ENCODE data around the gene ADAMTSL1.

The ADAMTSL1 gene

DNA sequence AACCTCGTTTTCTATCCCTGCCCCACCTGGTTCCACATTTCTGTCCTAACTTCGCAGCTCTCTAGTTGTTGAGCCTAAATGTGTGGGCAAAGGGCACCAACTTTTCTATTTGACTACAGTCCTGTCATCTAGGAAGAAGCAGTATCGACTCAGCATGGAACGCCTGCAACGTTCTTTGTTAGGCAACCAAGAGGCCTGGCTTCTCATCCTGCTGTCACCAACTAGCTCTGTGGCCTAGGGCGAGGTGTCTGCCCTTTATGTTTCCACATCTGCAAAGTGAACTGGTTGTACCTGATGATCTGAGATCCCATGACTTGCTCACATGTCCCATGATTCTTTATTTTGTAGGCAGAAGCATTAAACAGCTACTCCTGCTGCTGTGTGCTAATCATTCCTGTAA is 248.9 kb downstream of the ADAMTSL1 start:
- no peak for DNase-seq (ENCODE audit: low spot score)
- ChIA-PET POLR2A (ENCODE audit: low non-redundant PET) (no interaction called here), CTCF (interaction anchor here (1.0 kb wide), 1 partner anchor 11 kb away, joined by 4 read pairs; no protein-coding TSS in a partner anchor)
- TF ChIP-seq, protein P1, sequence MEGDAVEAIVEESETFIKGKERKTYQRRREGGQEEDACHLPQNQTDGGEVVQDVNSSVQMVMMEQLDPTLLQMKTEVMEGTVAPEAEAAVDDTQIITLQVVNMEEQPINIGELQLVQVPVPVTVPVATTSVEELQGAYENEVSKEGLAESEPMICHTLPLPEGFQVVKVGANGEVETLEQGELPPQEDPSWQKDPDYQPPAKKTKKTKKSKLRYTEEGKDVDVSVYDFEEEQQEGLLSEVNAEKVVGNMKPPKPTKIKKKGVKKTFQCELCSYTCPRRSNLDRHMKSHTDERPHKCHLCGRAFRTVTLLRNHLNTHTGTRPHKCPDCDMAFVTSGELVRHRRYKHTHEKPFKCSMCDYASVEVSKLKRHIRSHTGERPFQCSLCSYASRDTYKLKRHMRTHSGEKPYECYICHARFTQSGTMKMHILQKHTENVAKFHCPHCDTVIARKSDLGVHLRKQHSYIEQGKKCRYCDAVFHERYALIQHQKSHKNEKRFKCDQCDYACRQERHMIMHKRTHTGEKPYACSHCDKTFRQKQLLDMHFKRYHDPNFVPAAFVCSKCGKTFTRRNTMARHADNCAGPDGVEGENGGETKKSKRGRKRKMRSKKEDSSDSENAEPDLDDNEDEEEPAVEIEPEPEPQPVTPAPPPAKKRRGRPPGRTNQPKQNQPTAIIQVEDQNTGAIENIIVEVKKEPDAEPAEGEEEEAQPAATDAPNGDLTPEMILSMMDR (conservative IDR thresholded peaks at IDR 0.05; ENCODE audit: low read depth): no peak
- H3K27ac ChIP-seq: no peak overlapping the region

GRCh38 chr9:18723366-18723765 is 249.4 kb downstream of the ADAMTSL1 start:
- TF ChIP-seq, protein P1 (conservative IDR thresholded peaks at IDR 0.05; ENCODE audit: low read depth): no peak
- DNase-seq (ENCODE audit: low spot score): no peak
- CTCF ChIA-PET: interaction anchor here (1.0 kb wide), 1 partner anchor 11 kb away, joined by 4 read pairs; no protein-coding TSS in a partner anchor

DNA sequence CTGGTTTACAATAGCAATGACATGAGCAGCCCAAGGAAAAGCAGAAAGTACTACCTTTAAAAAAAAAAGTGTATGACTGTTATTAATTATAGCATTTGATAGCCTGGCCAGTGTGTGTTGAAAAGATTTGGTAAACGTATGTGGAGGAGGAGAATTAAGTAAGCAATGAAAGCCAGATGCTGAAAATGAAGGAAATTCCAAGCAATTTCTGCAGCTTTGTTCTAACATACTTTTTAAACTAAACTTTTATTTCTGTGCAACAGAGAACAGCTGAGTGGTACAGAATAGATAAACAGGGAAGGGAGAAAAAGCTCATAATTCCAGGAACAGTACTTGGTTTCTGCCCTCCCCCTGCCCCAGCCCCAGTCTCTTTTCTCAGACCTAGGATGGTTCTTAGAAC is 252.6 kb downstream of the ADAMTSL1 start:
- no peak for DNase-seq (ENCODE audit: low spot score)
- TF ChIP-seq, protein P1 (conservative IDR thresholded peaks at IDR 0.05; ENCODE audit: low read depth): no peak
- no peak overlapping the region for H3K27ac ChIP-seq
- ChIA-PET POLR2A (ENCODE audit: low non-redundant PET) (no interaction called here), CTCF (no interaction called here)

More at GRCh38 chr9:18723366-18723765, 249.4 kb downstream of the ADAMTSL1 start:
- POLR2A ChIA-PET (ENCODE audit: low non-redundant PET): no interaction called here
- H3K27ac ChIP-seq: no peak overlapping the region

DNA sequence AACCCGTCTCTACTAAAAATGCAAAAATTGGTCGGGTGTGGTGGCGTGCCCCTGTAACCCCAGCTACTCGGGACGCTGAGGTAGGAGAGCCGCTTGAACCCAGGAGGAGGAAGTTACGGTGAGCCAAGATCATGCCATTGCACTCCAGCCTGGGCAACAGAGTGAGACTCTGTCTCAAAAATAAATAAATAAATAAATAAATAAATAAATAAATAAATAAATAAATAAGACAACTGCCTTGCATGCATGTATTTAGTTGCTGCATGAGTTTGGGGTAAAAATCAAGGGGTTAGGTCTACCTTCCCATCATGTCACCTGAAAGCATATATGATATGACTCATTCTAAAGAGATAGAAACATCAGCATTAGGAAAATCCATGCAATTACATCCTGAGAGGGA is 254.0 kb downstream of the ADAMTSL1 start:
- CTCF ChIA-PET: no interaction called here
- POLR2A ChIA-PET (ENCODE audit: low non-redundant PET): no interaction called here
- DNase-seq (ENCODE audit: low spot score): no peak
- TF ChIP-seq, protein P1 (conservative IDR thresholded peaks at IDR 0.05; ENCODE audit: low read depth): no peak
- no peak overlapping the region for H3K27ac ChIP-seq

- no peak overlapping the region for H3K27ac ChIP-seq
- ChIA-PET CTCF (no interaction called here), POLR2A (ENCODE audit: low non-redundant PET) (no interaction called here)
- TF ChIP-seq, protein P1 (conservative IDR thresholded peaks at IDR 0.05; ENCODE audit: low read depth): no peak
- no peak for DNase-seq (ENCODE audit: low spot score)
Observed at GRCh38 chr9:18728642-18729041, 254.7 kb downstream of the ADAMTSL1 start.

DNA sequence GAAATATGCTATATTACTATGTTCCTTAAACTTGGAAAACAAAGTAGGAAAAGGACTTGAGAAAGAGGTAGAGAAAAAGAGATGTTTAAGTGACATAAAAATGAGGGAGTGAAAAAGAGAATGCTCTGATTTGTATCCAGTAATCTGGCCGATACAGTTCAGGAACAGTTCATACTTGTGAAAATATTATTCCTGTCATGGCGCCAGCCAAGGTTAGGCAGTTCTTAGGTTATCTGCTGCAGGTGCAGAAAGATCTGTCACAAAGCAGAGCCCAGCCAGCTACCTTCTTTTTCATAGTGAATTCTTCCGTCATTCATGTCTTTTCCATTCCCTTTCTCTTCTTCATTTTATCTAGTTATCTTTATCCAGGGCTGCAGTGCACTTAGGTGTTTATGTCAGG is 256.3 kb downstream of the ADAMTSL1 start:
- POLR2A ChIA-PET (ENCODE audit: low non-redundant PET): no interaction called here
- H3K27ac ChIP-seq: no peak overlapping the region
- TF ChIP-seq, protein P1 (conservative IDR thresholded peaks at IDR 0.05; ENCODE audit: low read depth): no peak
- no peak for DNase-seq (ENCODE audit: low spot score)
- CTCF ChIA-PET: no interaction called here

- TF ChIP-seq, protein P1 (conservative IDR thresholded peaks at IDR 0.05; ENCODE audit: low read depth): no peak
- POLR2A ChIA-PET (ENCODE audit: low non-redundant PET): no interaction called here
- DNase-seq (ENCODE audit: low spot score): no peak
- no peak overlapping the region for H3K27ac ChIP-seq
- CTCF ChIA-PET: no interaction called here
Observed at GRCh38 chr9:18739127-18739526, 265.2 kb downstream of the ADAMTSL1 start.

Measured in RWPE1 (cell line).